ENCODE results near the gene ATP13A2.

Gene ATP13A2

GRCh38 chr1:17031436-17031835 lies 19.7 kb upstream of the ATP13A2 start:
- no peak for FAIRE-seq

- FAIRE-seq, result no peak
Observed at GRCh38 chr1:17030206-17030605, 18.5 kb upstream of the ATP13A2 start.

- FAIRE-seq, result no peak
Observed at GRCh38 chr1:17028662-17029188, 17.0 kb upstream of the ATP13A2 start.

GRCh38 chr1:17027900-17028299 lies 16.2 kb upstream of the ATP13A2 start:
- no peak for FAIRE-seq

- FAIRE-seq, result no peak
Observed at GRCh38 chr1:17027403-17027802, 15.7 kb upstream of the ATP13A2 start.

- no peak for FAIRE-seq
Observed at GRCh38 chr1:17024721-17025120, 13.0 kb upstream of the ATP13A2 start.

- no peak for FAIRE-seq
Observed at GRCh38 chr1:17023573-17023972, 11.8 kb upstream of the ATP13A2 start.

GRCh38 chr1:17023102-17023501 lies 11.4 kb upstream of the ATP13A2 start:
- no peak for FAIRE-seq

GRCh38 chr1:17021896-17022295 lies 10.2 kb upstream of the ATP13A2 start:
- FAIRE-seq, result no peak

GRCh38 chr1:17020502-17020901 lies 8.8 kb upstream of the ATP13A2 start:
- FAIRE-seq, result no peak

- FAIRE-seq, result no peak
Observed at GRCh38 chr1:17018849-17019248, 7.1 kb upstream of the ATP13A2 start.

GRCh38 chr1:17017435-17017834 lies 5.7 kb upstream of the ATP13A2 start:
- no peak for FAIRE-seq

- FAIRE-seq, result no peak
Observed at GRCh38 chr1:17016317-17016661, 4.6 kb upstream of the ATP13A2 start.

GRCh38 chr1:17014671-17015567 lies 3.2 kb upstream of the ATP13A2 start:
- no peak for FAIRE-seq

- FAIRE-seq, result no peak
Observed at GRCh38 chr1:17013491-17014320, 2.0 kb upstream of the ATP13A2 start.

GRCh38 chr1:17012775-17013490 lies 1.2 kb upstream of the ATP13A2 start:
- no peak for FAIRE-seq

GRCh38 chr1:17011092-17011438 lies 663 bp downstream of the ATP13A2 start:
- no peak for FAIRE-seq

GRCh38 chr1:17009706-17010105 lies 2.0 kb downstream of the ATP13A2 start:
- no peak for FAIRE-seq

- no peak for FAIRE-seq
Observed at GRCh38 chr1:17008208-17008855, 3.4 kb downstream of the ATP13A2 start.

GRCh38 chr1:17007121-17007520 lies 4.6 kb downstream of the ATP13A2 start:
- no peak for FAIRE-seq

GRCh38 chr1:17005365-17005740 lies 6.4 kb downstream of the ATP13A2 start:
- no peak for FAIRE-seq

All from endometrium (tissue), 2 donors.